Caco-2 (cell line): ENCODE results near the gene TEKT3. TPM values are rescaled to one million over a fixed set of nuclear protein-coding genes. Genes with fewer than 3 reads are reported as not detected.

Source experiments
- BruUV-seq: library from RNA; stranded (reverse); fragments of 400-500 nt; replicated peaks from 2 replicates; lab custom pipeline; 2021; lab: Mats Ljungman, UMichigan
- CTCF ChIA-PET: fragments of 300-600 bp; sonication (Branson Sonifier 250); formaldehyde crosslinking; loops from one replicate; lab custom pipeline; 2022; ENCODE audit warnings: antibody characterized with exemption; lab: Charles Lee
- POLR2A ChIA-PET: fragments of 300-600 bp; sonication (Branson Sonifier 250); formaldehyde crosslinking; loops from one replicate; lab custom pipeline; 2022; ENCODE audit warnings: antibody characterized with exemption; lab: Charles Lee
- DNase-seq, 2 experiments: peaks; one replicate each; pipeline versions ENCODE4 v3.0.0 to v3.0.0-alpha.2; 2020 to 2022
- H3K27me3 ChIP-seq: replicated peaks from 2 replicates; pipeline ENCODE4 v1.6.0; 2011; ENCODE audit warnings: low read length; ENCODE audit not compliant: control insufficient read depth, insufficient read depth
- H3K36me3 ChIP-seq: 2 replicates; pipeline ENCODE4 v1.5.1; 2011; ENCODE audit warnings: low read length; ENCODE audit not compliant: control insufficient read depth, insufficient read depth
- H3K4me1 ChIP-seq: fragments of 250-450 bp; sonication (Bioruptor Pico); 2 replicates; pipeline ENCODE4 v1.5.1; 2020; ENCODE audit warnings: mild to moderate bottlenecking
- H3K4me3 ChIP-seq: 2 replicates; pipeline ENCODE4 v1.5.1; 2011; ENCODE audit warnings: low read depth, mild to moderate bottlenecking, control low read depth, low read length
- H3K9me3 ChIP-seq: fragments of 250-450 bp; sonication (Bioruptor Pico); 2 replicates; pipeline ENCODE4 v1.5.1; 2020; ENCODE audit warnings: mild to moderate bottlenecking, moderate library complexity
- H3K27ac Mint-ChIP-seq: one replicate; pipeline ENCODE4 v1.8.0; 2022; ENCODE audit warnings: mixed read lengths; ENCODE audit not compliant: unreplicated experiment
- H3K27me3 Mint-ChIP-seq: one replicate; pipeline ENCODE4 v1.8.0; 2022; ENCODE audit warnings: mixed read lengths; ENCODE audit not compliant: insufficient read depth, unreplicated experiment
- H3K36me3 Mint-ChIP-seq: one replicate; pipeline ENCODE4 v1.8.0; 2022; ENCODE audit warnings: mild to moderate bottlenecking, mixed read lengths; ENCODE audit not compliant: insufficient read depth, unreplicated experiment
- H3K4me1 Mint-ChIP-seq: one replicate; pipeline ENCODE4 v1.8.0; 2022; ENCODE audit warnings: low read depth, mixed read lengths; ENCODE audit not compliant: unreplicated experiment
- H3K4me3 Mint-ChIP-seq: one replicate; pipeline ENCODE4 v1.8.0; 2022; ENCODE audit warnings: mild to moderate bottlenecking, moderate library complexity, mixed read lengths; ENCODE audit not compliant: unreplicated experiment
- H3K9me3 Mint-ChIP-seq: one replicate; pipeline ENCODE4 v1.8.0; 2022; ENCODE audit warnings: mixed read lengths; ENCODE audit not compliant: unreplicated experiment
- CTCF ChIP-seq, 2 experiments: fragments of 200-600 bp in 1 of 2; IDR thresholded peaks; 1 replicate in 1 of 2; 2 replicates in 1 of 2; pipeline versions ENCODE4 v1.5.1 to v1.8.0; 2011 to 2022; ENCODE audit warnings: antibody characterized with exemption in 1 of 2, control low read depth in 1 of 2, inconsistent platforms in 1 of 2, low read depth in 1 of 2, low read length in 1 of 2, mild to moderate bottlenecking in 1 of 2, moderate library complexity in 1 of 2; ENCODE audit not compliant: insufficient read depth in 1 of 2, severe bottlenecking in 1 of 2, unreplicated experiment in 1 of 2
- intact Hi-C: fragments of 100-400 bp; cut with micrococcal nuclease; formaldehyde crosslinking; loops from one replicate; pipeline ENCODE4 v1.10.0; 2022; ENCODE audit not compliant: unreplicated experiment
- total RNA-seq: library from RNA; stranded (reverse); gene quantifications from 2 replicates; pipeline ENCODE4 v1.2.3, GENCODE V29; 2022

The TEKT3 gene
- total RNA-seq, 1 experiment from 2014 or later: 0.43 TPM

GRCh38 chr17:15268461-15268860 is 72.9 kb downstream of the TEKT3 start:
- ChIA-PET POLR2A (no interaction called here), CTCF (interaction anchor here (0.7 kb wide), 1 partner anchor 23 kb away, joined by 3 read pairs; no protein-coding TSS in a partner anchor)
- BruUV-seq: no TSS peak
- Mint-ChIP-seq H3K27ac (no peak overlapping the region), H3K4me3 (no peak overlapping the region), H3K4me1 (no peaks in the 10 kb centered on the region), H3K36me3 (no peaks in the 10 kb centered on the region), H3K9me3 (no peaks in the 10 kb centered on the region), H3K27me3 (no peaks in the 10 kb centered on the region)
- no peaks in the 10 kb centered on the region for H3K4me1 ChIP-seq
- DNase-seq: no peak
- no peaks in the 10 kb centered on the region for H3K27me3 ChIP-seq
- intact Hi-C loops: no loop called here
- no peaks in the 10 kb centered on the region for H3K36me3 ChIP-seq
- no peak for TF ChIP-seq CTCF (IDR thresholded peaks at IDR 0.05; ENCODE audit: insufficient read depth in 1 of 2, low read depth in 1 of 2, low read length in 1 of 2, severe bottlenecking in 1 of 2, unreplicated experiment in 1 of 2)
- H3K4me3 ChIP-seq: no peak overlapping the region
- no peaks in the 10 kb centered on the region for H3K9me3 ChIP-seq

GRCh38 chr17:15267996-15268395 is 73.4 kb downstream of the TEKT3 start:
- H3K27me3 Mint-ChIP-seq: no peaks in the 10 kb centered on the region
- intact Hi-C loops: no loop called here
- H3K36me3 ChIP-seq: no peaks in the 10 kb centered on the region
- no peaks in the 10 kb centered on the region for H3K4me1 ChIP-seq
- H3K27me3 ChIP-seq: no peaks in the 10 kb centered on the region; the same call in 1 of the 2 replicates
- no peak for DNase-seq
- BruUV-seq: no TSS peak
- no peaks in the 10 kb centered on the region for H3K9me3 Mint-ChIP-seq
- no peak overlapping the region for H3K27ac Mint-ChIP-seq
- POLR2A ChIA-PET: no interaction called here
- H3K36me3 Mint-ChIP-seq: no peaks in the 10 kb centered on the region
- no peak overlapping the region for H3K4me3 Mint-ChIP-seq
- no peaks in the 10 kb centered on the region for H3K4me1 Mint-ChIP-seq
- H3K9me3 ChIP-seq: no peaks in the 10 kb centered on the region
- TF ChIP-seq CTCF (IDR thresholded peaks at IDR 0.05; ENCODE audit: insufficient read depth in 1 of 2, low read depth in 1 of 2, low read length in 1 of 2, severe bottlenecking in 1 of 2, unreplicated experiment in 1 of 2): no peak
- CTCF ChIA-PET: interaction anchor here (0.7 to 1.4 kb wide), 2 partner anchors 23 to 235 kb away, joined by 3 to 6 read pairs; no protein-coding TSS in a partner anchor
- no peak overlapping the region for H3K4me3 ChIP-seq

GRCh38 chr17:15266325-15267125 is 74.9 kb downstream of the TEKT3 start:
- Histone ChIP-seq H3K27me3 (no peaks in the 10 kb centered on the region; the same call in 1 of the 2 replicates), H3K4me1 (no peaks in the 10 kb centered on the region), H3K4me3 (no peak overlapping the region), H3K9me3 (no peaks in the 10 kb centered on the region), H3K36me3 (no peaks in the 10 kb centered on the region)
- Mint-ChIP-seq H3K9me3 (no peaks in the 10 kb centered on the region), H3K27me3 (no peaks in the 10 kb centered on the region), H3K36me3 (no peaks in the 10 kb centered on the region), H3K4me1 (no peaks in the 10 kb centered on the region), H3K4me3 (no peak overlapping the region), H3K27ac (no peak overlapping the region)
- CTCF ChIA-PET: interaction anchor here (1.4 kb wide), 1 partner anchor 236 kb away, joined by 6 read pairs; no protein-coding TSS in a partner anchor
- no peak for TF ChIP-seq CTCF (IDR thresholded peaks at IDR 0.05; ENCODE audit: insufficient read depth in 1 of 2, low read depth in 1 of 2, low read length in 1 of 2, severe bottlenecking in 1 of 2, unreplicated experiment in 1 of 2)
- no TSS peak for BruUV-seq
- no peak for DNase-seq
- intact Hi-C loops: no loop called here
- POLR2A ChIA-PET: no interaction called here
